Neuronal stem cell (in vitro differentiated cells): ENCODE results near the gene RASSF8.

Source experiments
- DNase-seq: peaks from one replicate; pipeline ENCODE4 v3.0.0-alpha.2; 2013; ENCODE audit warnings: low spot score
- H2AFZ ChIP-seq: one replicate; pipeline ENCODE4 v1.6.1; 2013; ENCODE audit warnings: mild to moderate bottlenecking, low read length, inconsistent platforms
- H2AK5ac ChIP-seq: 2 replicates; pipeline ENCODE4 v1.6.1; 2013; ENCODE audit warnings: low read depth, mild to moderate bottlenecking, inconsistent platforms, low read length, moderate library complexity, mixed read lengths
- H2BK120ac ChIP-seq: 2 replicates; pipeline ENCODE4 v1.6.1; 2013; ENCODE audit warnings: low read depth, mild to moderate bottlenecking, inconsistent platforms, low read length, moderate library complexity, mixed read lengths
- H2BK12ac ChIP-seq: one replicate; pipeline ENCODE4 v1.6.1; 2013; ENCODE audit warnings: low read length, inconsistent platforms
- H2BK15ac ChIP-seq: 2 replicates; pipeline ENCODE4 v1.6.1; 2013; ENCODE audit warnings: mild to moderate bottlenecking, low read length, inconsistent platforms, mixed read lengths
- H2BK5ac ChIP-seq: one replicate; pipeline ENCODE4 v1.6.1; 2013; ENCODE audit warnings: inconsistent platforms, mild to moderate bottlenecking, low read length, moderate library complexity
- H3K14ac ChIP-seq: one replicate; pipeline ENCODE4 v1.6.1; 2013; ENCODE audit warnings: low read length, inconsistent platforms
- H3K18ac ChIP-seq: 2 replicates; pipeline ENCODE4 v1.6.1; 2013; ENCODE audit warnings: low read length, inconsistent platforms
- H3K23ac ChIP-seq: 2 replicates; pipeline ENCODE4 v1.6.1; 2013; ENCODE audit warnings: low read depth, mild to moderate bottlenecking, mixed read lengths, low read length, inconsistent platforms; ENCODE audit not compliant: poor library complexity
- H3K27ac ChIP-seq: replicated peaks from 3 replicates; pipeline ENCODE4 v1.5.1; 2013; ENCODE audit warnings: low read length, inconsistent platforms
- H3K27me3 ChIP-seq, 3 experiments: 2 replicates each; pipeline ENCODE4 v1.6.1; 2013; ENCODE audit warnings: low read length in 3 of 3, mild to moderate bottlenecking in 2 of 3, inconsistent platforms in 1 of 3, low read depth in 1 of 3, mixed read lengths in 1 of 3, moderate library complexity in 1 of 3; ENCODE audit not compliant: control insufficient read depth in 3 of 3, insufficient read depth in 3 of 3
- H3K36me3 ChIP-seq, 2 donors: replicated peaks in 1 of 2; 2 replicates each; pipeline ENCODE4 v1.6.1; 2013; ENCODE audit warnings: low read length in 2 of 2; ENCODE audit not compliant: control insufficient read depth in 2 of 2, insufficient read depth in 2 of 2
- H3K4ac ChIP-seq: 2 replicates; pipeline ENCODE4 v1.6.1; 2013; ENCODE audit warnings: inconsistent platforms, mild to moderate bottlenecking, low read length, moderate library complexity
- H3K4me1 ChIP-seq, 2 donors: 1 replicate in 1 of 2; 2 replicates in 1 of 2; pipeline ENCODE4 v1.6.1; 2013; ENCODE audit warnings: low read length in 2 of 2, low read depth in 1 of 2; ENCODE audit not compliant: control insufficient read depth in 2 of 2, insufficient read depth in 1 of 2
- H3K4me2 ChIP-seq: one replicate; pipeline ENCODE4 v1.6.1; 2013; ENCODE audit warnings: mild to moderate bottlenecking, low read length, inconsistent platforms; ENCODE audit not compliant: insufficient read depth, poor library complexity, severe bottlenecking
- H3K4me3 ChIP-seq, 2 donors: 2 replicates each; pipeline ENCODE4 v1.5.1; 2013; ENCODE audit warnings: low read length in 2 of 2, mild to moderate bottlenecking in 2 of 2, inconsistent platforms in 1 of 2, moderate library complexity in 1 of 2
- H3K79me1 ChIP-seq: one replicate; pipeline ENCODE4 v1.6.1; 2013; ENCODE audit warnings: low read depth, mild to moderate bottlenecking, inconsistent platforms, low read length, moderate library complexity
- H3K9ac ChIP-seq: one replicate; pipeline ENCODE4 v1.6.1; 2013; ENCODE audit warnings: mild to moderate bottlenecking, low read depth, low read length, inconsistent platforms; ENCODE audit not compliant: poor library complexity
- H3K9me3 ChIP-seq, 2 donors: replicated peaks in 1 of 2; 2 replicates each; pipeline versions ENCODE3 to v1.6.1; 2013; ENCODE audit warnings: low read length in 2 of 2, mild to moderate bottlenecking in 2 of 2, inconsistent platforms in 1 of 2, low read depth in 1 of 2, mixed read lengths in 1 of 2, moderate library complexity in 1 of 2; ENCODE audit not compliant: control insufficient read depth in 2 of 2, insufficient read depth in 1 of 2
- H4K8ac ChIP-seq: one replicate; pipeline ENCODE4 v1.6.1; 2013; ENCODE audit warnings: low read depth, mild to moderate bottlenecking, inconsistent platforms, low read length, moderate library complexity
- H4K91ac ChIP-seq: one replicate; pipeline ENCODE4 v1.6.1; 2013; ENCODE audit warnings: low read length, low read depth, mild to moderate bottlenecking, inconsistent platforms; ENCODE audit not compliant: poor library complexity
- WGBS, 2 donors: extraction: QIAGEN DNeasy Blood & Tissue Kit; methylation state at CpG; one replicate each; pipeline ENCODE4 v1.1.7; 2013; ENCODE audit warnings: missing lambda C conversion rate in 2 of 2, mixed read lengths in 1 of 2; ENCODE audit not compliant: insufficient read length in 2 of 2, insufficient replicate concordance in 1 of 2; ENCODE audit errors: extremely low coverage in 2 of 2; 5-methylcytosine and 5-hydroxymethylcytosine counted together

The RASSF8 gene

DNA sequence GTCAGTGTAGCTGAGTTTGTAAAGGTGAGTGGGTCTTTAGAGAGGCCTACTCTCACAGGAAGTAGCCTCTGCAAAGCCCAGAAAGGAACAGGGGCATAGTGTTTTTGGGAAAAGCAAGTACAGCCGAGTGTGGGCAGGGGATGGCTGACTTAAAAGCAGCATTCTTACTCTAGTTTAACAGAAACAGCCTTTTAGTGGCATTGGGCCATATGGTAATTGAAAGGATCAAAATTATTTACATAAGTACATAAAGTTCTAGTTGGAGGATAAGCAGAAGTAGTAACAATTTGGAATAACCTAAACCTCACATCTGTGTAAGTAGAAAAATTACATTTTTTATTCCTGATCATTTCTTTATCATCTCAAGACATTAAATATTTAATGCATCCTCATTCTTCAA is 49.1 kb downstream of the RASSF8 start:
- H2AK5ac ChIP-seq = no peak overlapping the region
- H3K9ac ChIP-seq = no peak overlapping the region
- WGBS, 2 donors = no CpG with 5 or more reads among the region's 1 CpG
- no peak overlapping the region for H3K18ac ChIP-seq
- no peak overlapping the region for H2BK5ac ChIP-seq
- H3K4me1 ChIP-seq = peaks cover 3 to 11% of the 10 kb centered on the region in 2 donors
- H3K79me1 ChIP-seq = peaks cover 2% of the 10 kb centered on the region
- peaks cover 0 to under 1% of the 10 kb centered on the region in 2 donors for H3K36me3 ChIP-seq
- H3K4me2 ChIP-seq = no peak overlapping the region
- no peak overlapping the region for H2BK12ac ChIP-seq
- H3K4ac ChIP-seq = no peak overlapping the region
- H3K27me3 ChIP-seq = no peaks in the 10 kb centered on the region
- H4K8ac ChIP-seq = no peak overlapping the region
- H2BK120ac ChIP-seq = no peak overlapping the region
- no peak overlapping the region for H3K27ac ChIP-seq
- peaks cover 0 to 12% of the 10 kb centered on the region in 2 donors for H3K9me3 ChIP-seq
- no peak overlapping the region for H2BK15ac ChIP-seq
- no peak overlapping the region for H3K4me3 ChIP-seq
- no peak for DNase-seq
- H2AFZ ChIP-seq = no peak overlapping the region
- H3K14ac ChIP-seq = no peak overlapping the region
- H3K23ac ChIP-seq = no peak overlapping the region
- no peak overlapping the region for H4K91ac ChIP-seq

- H3K14ac ChIP-seq = no peak overlapping the region
- no peak overlapping the region for H2BK12ac ChIP-seq
- no peak overlapping the region for H2AK5ac ChIP-seq
- H2BK5ac ChIP-seq = no peak overlapping the region
- no peak for DNase-seq
- H3K4me2 ChIP-seq = no peak overlapping the region
- H2BK120ac ChIP-seq = no peak overlapping the region
- no peak overlapping the region for H3K23ac ChIP-seq
- H4K91ac ChIP-seq = no peak overlapping the region
- no CpG with 5 or more reads among the region's 1 CpG for WGBS, 2 donors
- H3K27me3 ChIP-seq = no peaks in the 10 kb centered on the region
- H3K18ac ChIP-seq = no peak overlapping the region
- H3K4me3 ChIP-seq = no peak overlapping the region
- peaks cover 0 to 3% of the 10 kb centered on the region in 2 donors for H3K9me3 ChIP-seq
- H3K4me1 ChIP-seq = peaks cover 3 to 13% of the 10 kb centered on the region in 2 donors
- peaks cover 3% of the 10 kb centered on the region for H3K79me1 ChIP-seq
- H2BK15ac ChIP-seq = no peak overlapping the region
- no peaks in the 10 kb centered on the region for H3K36me3 ChIP-seq
- no peak overlapping the region for H3K27ac ChIP-seq
- H4K8ac ChIP-seq = no peak overlapping the region
- no peak overlapping the region for H2AFZ ChIP-seq
- H3K4ac ChIP-seq = no peak overlapping the region
- H3K9ac ChIP-seq = no peak overlapping the region
Observed at GRCh38 chr12:26009593-26009992, 51.1 kb downstream of the RASSF8 start.

- H3K27ac ChIP-seq = peak overlapping the region; percentile 67
- H3K4me1 ChIP-seq = peaks cover 3 to 13% of the 10 kb centered on the region in 2 donors
- no CpG with 5 or more reads among the region's 6 CpGs for WGBS, 2 donors
- no peak overlapping the region for H3K4ac ChIP-seq
- no peak overlapping the region for H2AFZ ChIP-seq
- H4K91ac ChIP-seq = no peak overlapping the region
- no peak overlapping the region for H2BK5ac ChIP-seq
- H3K36me3 ChIP-seq = no peaks in the 10 kb centered on the region
- no peak overlapping the region for H2AK5ac ChIP-seq
- no peak for DNase-seq
- no peak overlapping the region for H2BK120ac ChIP-seq
- H3K4me3 ChIP-seq = no peak overlapping the region
- H3K9ac ChIP-seq = no peak overlapping the region
- H3K9me3 ChIP-seq = peaks cover 0 to 3% of the 10 kb centered on the region in 2 donors
- no peaks in the 10 kb centered on the region for H3K27me3 ChIP-seq
- H3K14ac ChIP-seq = no peak overlapping the region
- no peak overlapping the region for H4K8ac ChIP-seq
- H3K4me2 ChIP-seq = no peak overlapping the region
- H2BK15ac ChIP-seq = no peak overlapping the region
- peaks cover 3% of the 10 kb centered on the region for H3K79me1 ChIP-seq
- peak overlapping the region; percentile 2 for H3K18ac ChIP-seq
- no peak overlapping the region for H2BK12ac ChIP-seq
- no peak overlapping the region for H3K23ac ChIP-seq
Observed at GRCh38 chr12:26010293-26010821, 51.9 kb downstream of the RASSF8 start.

DNA sequence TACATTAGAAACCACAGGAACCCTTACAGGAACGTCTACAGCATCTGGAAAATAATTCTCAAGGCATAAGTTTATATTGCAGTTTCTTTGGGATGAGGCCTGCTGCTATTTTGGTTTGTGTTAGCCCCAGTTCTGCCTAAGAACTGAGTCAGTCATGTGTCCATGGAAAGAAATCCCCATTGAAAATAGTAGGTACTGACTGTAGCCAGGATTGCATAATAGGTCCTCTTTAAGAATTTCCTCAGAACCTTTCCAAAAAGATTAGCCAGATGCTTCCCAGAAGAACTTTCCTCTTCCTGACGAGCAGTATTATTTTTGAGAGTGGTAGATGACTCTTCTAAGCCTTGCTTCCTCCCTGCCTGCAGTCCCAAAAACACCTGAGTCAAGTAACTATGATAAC is 52.6 kb downstream of the RASSF8 start:
- H2AFZ ChIP-seq = no peak overlapping the region
- H4K91ac ChIP-seq = no peak overlapping the region
- no peak overlapping the region for H3K9ac ChIP-seq
- H3K27ac ChIP-seq = no peak overlapping the region
- no peak overlapping the region for H3K4me2 ChIP-seq
- no peaks in the 10 kb centered on the region for H3K27me3 ChIP-seq
- H3K4ac ChIP-seq = no peak overlapping the region
- peaks cover 0 to 3% of the 10 kb centered on the region in 2 donors for H3K9me3 ChIP-seq
- H3K4me1 ChIP-seq = peaks cover 3 to 13% of the 10 kb centered on the region in 2 donors
- H2BK12ac ChIP-seq = no peak overlapping the region
- H2BK5ac ChIP-seq = no peak overlapping the region
- no peak overlapping the region for H2BK15ac ChIP-seq
- no peak overlapping the region for H3K18ac ChIP-seq
- no peak overlapping the region for H4K8ac ChIP-seq
- H3K36me3 ChIP-seq = no peaks in the 10 kb centered on the region
- no peak overlapping the region for H2AK5ac ChIP-seq
- WGBS, 2 donors = no CpG with 5 or more reads among the region's 2 CpGs
- peaks cover 3% of the 10 kb centered on the region for H3K79me1 ChIP-seq
- H2BK120ac ChIP-seq = no peak overlapping the region
- no peak overlapping the region for H3K23ac ChIP-seq
- no peak overlapping the region for H3K14ac ChIP-seq
- no peak overlapping the region for H3K4me3 ChIP-seq
- no peak for DNase-seq
